EL (cell line): ENCODE results near the gene CFAP99.

Experiments
- DNase-seq: peaks from one replicate; pipeline ENCODE4 v3.0.0-alpha.2; 2016

CFAP99 gene

GRCh38 chr4:2432004-2432403, 13.2 kb downstream of the CFAP99 start:
- DNase-seq, result no peak

- DNase-seq, result peak; percentile 82
These were observed 14.3 kb downstream of the CFAP99 start for GRCh38 chr4:2432991-2433530.

- DNase-seq, result no peak
These were observed 15.0 kb downstream of the CFAP99 start for GRCh38 chr4:2433609-2434350.

GRCh38 chr4:2434420-2434819, 15.7 kb downstream of the CFAP99 start:
- no peak for DNase-seq

GRCh38 chr4:2436301-2436700, 17.5 kb downstream of the CFAP99 start:
- no peak for DNase-seq

GRCh38 chr4:2436761-2437474, 18.2 kb downstream of the CFAP99 start:
- DNase-seq, result no peak

- DNase-seq, result no peak
These were observed 18.9 kb downstream of the CFAP99 start for GRCh38 chr4:2437475-2438215.

- DNase-seq, result no peak
These were observed 20.3 kb downstream of the CFAP99 start for GRCh38 chr4:2438822-2439718.

GRCh38 chr4:2441393-2442174, 22.8 kb downstream of the CFAP99 start:
- peak; percentile 69 for DNase-seq

GRCh38 chr4:2442175-2442993, 23.6 kb downstream of the CFAP99 start:
- no peak for DNase-seq

GRCh38 chr4:2443061-2443730, 24.4 kb downstream of the CFAP99 start:
- no peak for DNase-seq

- no peak for DNase-seq
These were observed 25.4 kb downstream of the CFAP99 start for GRCh38 chr4:2443956-2444740.

GRCh38 chr4:2445130-2445529, 26.4 kb downstream of the CFAP99 start:
- no peak for DNase-seq

- DNase-seq, result no peak
These were observed 26.8 kb downstream of the CFAP99 start for GRCh38 chr4:2445571-2445970.

- no peak for DNase-seq
These were observed 28.2 kb downstream of the CFAP99 start for GRCh38 chr4:2446656-2447564.

GRCh38 chr4:2448589-2448988, 29.8 kb downstream of the CFAP99 start:
- no peak for DNase-seq

GRCh38 chr4:2449051-2449450, 30.3 kb downstream of the CFAP99 start:
- DNase-seq, result no peak
